Activated T-cell treated with anti-CD3 and anti-CD28 coated beads for 48 hours (primary cell): ENCODE measurements around the gene ITGA4.
A peak's percentile ranks its signal among the peaks of the same experiment; 100 is the strongest.

Source experiments
- DNase-seq: peaks from one replicate; pipeline ENCODE4 v3.0.0-alpha.2; 2020; ENCODE audit warnings: low read depth

ITGA4 gene

DNA sequence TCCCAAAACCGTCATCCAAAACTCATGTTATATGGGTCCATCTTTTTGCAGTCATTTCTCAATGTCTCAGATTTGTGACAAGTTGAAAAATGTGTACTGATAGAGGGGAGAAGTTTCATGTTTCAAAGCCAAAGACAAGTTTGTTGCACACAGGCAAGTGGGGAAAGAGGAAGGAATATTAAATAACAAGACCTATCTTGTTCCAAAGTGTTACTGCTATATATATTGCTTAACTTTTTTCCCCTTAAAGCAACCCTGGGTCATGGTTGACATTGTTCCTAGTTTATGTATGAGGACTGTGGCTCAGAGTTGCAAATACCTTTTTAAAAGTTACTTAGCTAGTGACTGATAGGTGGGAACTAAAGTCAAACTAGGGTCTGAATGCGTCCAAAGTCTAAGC, 1.7 kb downstream of the ITGA4 start:
- no peak for DNase-seq

DNA sequence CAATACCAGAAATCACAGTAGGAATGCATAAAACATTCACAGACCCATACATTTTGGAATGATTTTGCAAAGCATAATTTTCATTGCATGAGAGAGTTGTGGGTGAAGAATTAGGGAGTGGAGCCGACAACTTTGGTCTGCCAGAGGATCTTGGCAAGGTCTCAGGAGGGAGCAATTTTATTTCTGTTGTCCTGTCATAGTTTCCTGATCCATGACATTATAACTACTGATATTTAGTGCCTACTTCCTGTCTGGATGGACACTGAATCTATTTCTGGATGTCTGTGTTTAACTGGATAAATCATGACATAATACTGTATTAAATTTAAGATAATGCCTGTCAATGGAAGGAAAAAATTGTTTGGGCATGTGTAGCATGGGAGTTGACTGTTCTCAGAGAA, 2.4 kb downstream of the ITGA4 start:
- DNase-seq, result no peak

DNA sequence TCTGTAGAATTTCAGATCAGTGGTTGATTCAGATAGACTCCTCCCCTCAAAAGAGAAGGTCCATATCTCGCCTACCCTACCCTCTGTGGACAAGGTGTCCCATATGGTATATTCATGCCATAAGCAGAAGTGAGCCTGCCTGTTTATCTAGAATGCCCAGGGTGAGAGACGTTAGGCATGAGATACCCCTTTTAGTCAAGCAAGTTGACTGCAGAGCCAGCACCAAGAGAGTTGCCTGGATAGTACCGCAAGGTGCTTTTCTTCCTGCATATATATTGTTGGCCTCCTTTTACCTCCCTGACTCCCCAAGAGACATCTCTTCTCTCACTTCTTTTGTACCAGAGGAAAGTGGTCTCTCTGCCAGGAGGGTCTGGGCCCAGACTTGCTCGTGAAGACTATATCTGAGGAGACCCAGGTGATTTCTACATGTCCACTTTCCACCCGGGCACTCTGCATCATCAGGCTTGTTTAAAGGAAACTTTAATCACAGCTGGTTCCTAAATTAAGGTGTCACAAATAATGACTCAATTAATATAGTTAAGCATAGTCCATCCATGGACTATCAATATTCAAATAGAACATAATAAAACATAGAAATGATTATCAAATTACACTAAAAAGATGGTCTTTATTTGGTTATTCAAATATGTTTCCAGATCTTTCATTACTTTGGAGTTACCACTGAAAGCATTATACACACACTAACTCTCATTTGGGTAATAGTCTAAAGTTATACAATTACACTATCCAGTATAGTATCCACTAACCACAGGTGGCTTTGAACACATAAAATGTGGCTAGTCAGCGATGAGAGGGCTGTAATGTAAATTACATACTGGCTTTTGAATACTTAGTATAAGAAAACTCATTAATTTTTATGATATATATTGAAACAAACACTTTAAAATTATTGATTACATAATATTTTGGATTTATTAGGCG, 4.1 kb downstream of the ITGA4 start:
- no peak for DNase-seq

DNA sequence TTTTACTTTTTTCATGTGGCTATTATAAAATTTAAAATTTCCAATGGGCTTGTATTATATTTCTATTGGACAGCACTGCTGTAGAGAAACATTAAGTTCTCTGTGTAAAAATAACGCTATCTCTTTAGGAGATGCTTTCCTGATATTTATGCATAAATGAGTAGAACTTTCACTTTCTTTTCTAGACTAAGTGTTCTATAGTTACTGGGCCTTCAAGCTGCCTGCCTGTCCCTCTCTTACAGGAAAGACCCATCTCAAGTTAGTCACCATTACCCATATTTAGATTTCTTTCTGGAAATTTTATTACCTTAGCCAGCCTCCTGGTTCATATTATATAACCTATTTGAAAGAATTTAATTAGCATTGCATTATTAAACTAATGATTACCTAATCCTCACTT, 4.8 kb downstream of the ITGA4 start:
- DNase-seq, result no peak

DNA sequence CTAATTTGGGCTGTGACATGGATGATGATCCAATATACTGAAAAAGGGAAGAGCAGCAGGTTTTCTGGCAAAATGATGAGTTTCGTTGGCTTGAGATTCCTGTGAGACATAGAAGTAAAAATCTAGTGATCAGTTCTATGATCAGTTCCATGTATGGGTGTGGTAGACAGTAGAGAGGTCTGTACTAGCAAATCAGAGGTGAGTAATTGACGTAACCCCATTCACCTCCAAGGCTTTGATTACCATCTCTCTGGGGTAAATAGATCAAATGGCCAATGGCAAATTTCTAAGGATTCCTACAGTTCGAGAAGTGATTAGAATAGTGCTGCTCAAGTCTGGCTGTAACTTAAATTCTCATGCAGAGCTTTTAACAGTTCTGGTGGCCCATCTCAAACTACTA, 6.4 kb downstream of the ITGA4 start:
- no peak for DNase-seq

DNA sequence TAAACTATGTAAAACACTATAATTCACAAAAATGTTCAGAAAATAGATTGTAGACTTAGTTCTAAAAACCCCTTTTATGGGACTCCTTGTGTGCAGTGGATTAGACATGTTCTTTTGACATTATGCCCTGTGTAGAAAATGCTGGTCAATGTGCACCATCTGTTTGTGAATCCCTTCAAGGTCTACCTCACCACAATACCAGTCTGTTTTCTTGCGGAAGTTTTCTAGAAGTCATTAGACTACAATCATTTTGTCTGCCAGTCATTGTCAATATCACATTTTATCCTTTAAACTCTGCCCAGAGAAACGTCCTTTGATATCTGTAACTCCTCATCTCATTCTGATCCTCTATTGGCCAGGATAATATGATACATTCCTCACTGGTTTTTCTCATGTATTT, 7.8 kb downstream of the ITGA4 start:
- no peak for DNase-seq

DNA sequence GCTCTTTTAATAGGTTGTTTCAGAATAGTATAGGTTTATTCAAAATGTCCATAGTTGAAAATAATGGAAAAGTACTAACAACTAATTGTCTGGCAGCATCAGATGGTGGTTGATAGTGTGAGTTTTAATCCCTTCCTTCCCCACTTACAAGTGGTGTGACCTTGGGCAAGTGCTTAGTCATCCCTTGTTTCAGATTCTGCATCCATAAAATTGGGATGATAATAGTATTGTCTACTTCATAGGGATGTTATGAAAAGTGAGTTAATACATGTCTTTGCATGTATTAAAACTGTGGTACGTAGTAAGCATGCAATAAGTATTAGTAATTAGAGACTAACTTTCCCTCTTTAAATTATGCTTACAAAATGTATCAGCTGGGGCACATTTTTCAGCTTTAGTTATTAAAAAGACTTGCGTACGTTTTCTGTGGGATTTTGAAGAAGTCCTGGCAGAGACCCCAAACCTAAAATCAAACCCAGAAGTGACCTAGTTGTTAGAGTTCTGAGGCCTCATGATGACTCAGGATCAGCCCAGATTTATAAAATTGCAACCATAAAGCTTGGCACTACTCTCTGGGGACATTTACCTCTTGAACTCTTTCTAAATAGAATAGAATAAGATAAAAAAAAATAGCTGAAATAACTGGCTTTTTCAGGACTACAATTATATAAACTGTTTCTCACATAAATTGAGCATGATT, 8.6 kb downstream of the ITGA4 start:
- DNase-seq, result no peak

DNA sequence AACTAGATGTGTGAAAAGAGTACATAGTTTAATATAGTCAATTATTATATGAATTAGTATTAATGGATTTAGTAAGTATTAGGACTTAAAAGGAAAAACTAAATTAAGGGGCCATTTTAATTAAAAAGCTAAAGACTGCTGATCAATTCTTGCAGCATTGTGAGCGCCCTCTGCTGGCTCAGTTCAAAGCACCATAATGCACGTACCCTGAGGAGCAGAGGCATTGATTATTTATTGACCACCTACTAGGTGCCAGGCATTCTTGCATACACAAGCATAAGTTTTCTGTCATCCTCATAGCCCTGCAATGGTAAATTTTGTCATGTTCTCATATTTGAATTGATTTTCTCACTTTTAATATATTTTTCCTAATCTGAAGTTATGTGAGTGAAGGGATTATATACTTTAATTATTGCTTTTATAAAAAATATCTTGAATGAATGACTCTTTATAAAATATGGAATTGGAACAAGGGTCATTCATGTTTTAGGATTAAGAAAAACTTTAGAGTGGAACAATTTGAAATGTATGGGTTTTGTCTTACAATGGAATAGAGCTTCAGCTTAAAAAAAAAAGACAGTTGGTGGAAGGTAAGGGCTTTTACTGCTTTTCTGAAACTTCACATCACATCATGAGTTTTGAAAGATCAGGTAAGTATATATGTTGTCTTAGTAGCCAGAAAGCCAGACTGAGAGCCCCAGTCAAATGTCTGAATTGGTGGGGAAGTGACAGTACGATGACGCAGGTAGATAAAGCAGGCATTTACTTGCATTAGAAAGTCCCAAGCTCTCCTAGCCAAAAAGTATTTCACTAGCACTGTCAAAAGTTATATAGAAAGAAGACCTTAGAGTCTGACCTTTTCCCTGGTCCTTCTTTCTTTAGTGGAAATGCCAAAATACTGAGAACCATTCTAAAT, 9.7 kb downstream of the ITGA4 start:
- peak; percentile 64 for DNase-seq

DNA sequence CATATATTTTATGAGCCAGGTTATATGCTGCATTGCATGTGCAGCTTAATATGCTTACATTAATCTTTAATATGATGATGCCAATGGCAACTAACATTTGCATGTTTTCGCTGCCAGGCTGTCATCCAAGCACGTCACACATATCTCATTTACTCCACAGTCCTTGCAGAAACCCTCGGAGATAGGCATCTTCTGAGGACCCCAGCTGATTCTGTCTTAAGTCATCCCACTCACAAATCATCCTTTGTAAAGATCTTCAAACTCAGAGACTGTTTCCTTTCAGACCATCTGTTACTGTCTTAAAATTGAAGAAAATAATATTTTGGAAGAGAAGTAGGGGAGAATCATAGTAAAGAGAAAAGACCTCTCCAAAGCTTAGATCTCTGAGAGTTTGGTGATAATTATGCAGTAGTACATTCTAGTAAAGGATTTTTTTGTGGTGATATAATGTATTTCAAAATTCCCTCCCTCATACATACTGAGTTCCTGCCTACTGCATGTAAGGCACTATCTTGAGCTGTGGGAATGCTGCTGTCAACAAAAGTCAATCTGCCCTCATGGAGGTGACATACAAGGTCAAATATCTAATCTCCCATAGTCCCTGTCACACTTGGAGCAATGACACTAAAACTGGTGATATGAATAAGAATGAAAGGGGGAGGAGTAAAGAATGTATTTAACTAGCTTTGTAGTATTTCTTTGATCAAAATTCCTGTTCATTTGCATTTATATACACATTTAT, 11.0 kb downstream of the ITGA4 start:
- no peak for DNase-seq

DNA sequence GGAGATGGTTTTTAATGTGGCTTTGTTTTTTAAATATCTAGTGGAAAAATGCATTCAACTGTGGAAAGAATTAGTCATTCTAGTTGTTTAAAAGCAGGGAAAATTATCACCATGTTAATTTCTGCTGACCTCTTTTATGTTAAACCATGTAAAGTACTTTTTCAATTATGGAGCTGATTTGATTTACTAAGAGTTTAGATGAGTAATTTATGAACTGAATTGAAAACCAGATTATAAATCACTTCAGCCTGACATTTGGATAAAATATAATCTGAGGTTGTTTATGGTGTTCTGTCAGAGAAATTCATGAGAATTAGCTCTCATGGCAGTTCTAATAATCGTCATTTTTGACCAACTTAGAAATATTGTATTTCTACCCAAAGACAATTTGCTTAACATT, 11.6 kb downstream of the ITGA4 start:
- no peak for DNase-seq

DNA sequence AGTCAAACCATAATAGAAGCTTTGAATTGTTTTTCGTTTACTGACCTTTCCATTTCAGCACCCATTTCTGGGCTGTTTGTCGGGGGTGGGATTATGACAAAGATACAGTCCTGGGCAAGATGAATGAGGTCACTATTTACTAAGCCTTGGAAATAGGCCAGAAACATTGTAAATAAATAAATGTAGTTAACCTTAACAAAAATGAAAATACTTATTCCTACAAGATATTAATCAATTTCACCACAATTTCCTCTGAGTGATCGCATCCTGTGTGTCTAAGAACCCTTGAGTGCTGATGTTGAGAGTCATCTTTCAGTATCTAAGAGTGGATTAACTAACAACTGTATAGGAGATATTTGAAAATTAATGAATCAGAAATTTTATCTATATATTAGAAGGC, 14.0 kb downstream of the ITGA4 start:
- no peak for DNase-seq

DNA sequence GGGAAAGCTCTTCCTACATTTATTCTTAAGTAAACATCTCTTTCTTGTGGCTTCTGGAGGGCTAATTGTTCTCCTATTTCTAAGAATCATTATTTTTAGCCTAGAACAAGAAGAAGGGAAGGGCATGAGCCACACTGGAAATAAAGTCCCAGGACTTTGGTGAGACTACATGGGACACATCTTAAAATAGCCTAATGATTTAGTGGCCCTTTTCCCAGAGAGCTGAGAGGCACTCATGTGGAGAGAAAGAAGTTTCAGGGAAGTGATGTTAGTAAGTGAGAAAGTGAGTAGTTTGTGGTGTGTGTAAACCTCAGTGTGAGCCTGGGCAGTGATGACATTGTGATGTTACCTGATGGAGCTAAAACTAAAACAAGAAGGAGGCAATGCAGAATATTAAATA, 14.6 kb downstream of the ITGA4 start:
- no peak for DNase-seq

DNA sequence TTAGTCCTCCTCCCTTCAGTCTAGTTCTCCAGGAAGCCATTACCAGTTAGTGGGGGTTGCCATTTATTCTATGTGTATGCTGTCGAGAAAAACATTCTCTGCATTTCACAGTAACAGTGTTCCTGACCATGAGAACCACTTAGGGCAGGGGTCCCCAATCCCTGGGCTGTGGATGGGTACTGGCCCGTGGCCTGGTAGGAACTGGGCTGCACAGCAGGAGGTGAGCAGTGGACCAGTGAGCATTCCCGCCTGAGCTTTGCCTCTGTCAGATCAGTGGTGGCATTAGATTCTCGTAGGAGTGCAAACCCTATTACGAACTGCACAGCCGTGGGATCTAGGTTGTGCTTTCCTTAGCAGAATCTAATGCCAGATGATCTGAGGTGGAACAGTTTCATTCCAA, 15.8 kb downstream of the ITGA4 start:
- DNase-seq, result no peak

DNA sequence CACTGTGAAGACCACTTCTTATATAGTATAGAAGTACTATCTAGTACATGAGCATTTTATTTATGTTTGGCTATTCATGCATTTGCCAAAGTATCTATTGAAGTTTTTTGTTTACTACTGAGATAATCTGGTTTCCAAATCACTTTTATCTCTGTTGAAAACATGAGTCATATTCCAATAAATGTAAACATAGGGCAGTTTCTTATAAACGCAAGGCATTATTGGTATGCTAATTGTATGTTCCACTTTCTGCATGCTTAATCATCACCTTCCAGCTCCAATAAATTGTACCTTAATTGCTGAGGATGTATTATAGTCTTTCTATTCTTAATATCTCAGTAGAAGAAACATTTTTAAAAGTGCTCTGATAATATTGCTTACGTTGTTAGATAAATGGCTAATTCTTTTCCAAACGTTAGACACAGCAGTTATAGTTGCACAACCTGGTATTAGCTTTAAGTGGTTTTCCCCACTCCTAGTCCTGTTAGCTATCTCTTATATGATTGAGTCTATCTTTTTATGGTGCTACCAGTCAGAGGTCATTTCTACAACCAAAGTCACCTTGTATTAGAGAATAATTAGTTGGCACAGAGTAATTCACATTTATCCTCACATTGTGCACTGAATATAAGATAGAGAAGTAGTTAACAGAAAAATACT, 17.2 kb downstream of the ITGA4 start:
- no peak for DNase-seq

DNA sequence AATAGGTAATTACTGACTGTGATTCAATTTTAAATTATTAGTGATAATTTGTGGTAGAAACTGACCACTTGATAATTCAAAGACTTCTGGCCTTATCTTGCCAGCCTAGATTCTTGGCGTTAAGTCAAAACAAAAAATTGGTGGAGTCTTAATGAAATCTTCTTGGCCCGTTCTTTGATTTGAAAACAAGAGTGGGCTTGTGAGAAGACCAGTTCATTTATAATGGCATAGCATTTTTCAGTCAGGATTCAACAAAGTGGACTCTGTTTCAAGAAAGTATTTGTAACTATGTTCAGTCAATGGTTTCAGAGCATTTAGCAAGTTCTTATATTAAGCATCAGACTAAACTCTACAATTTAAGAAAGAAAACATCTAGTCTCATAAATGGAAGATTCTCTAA, 26.0 kb downstream of the ITGA4 start:
- DNase-seq, result no peak

DNA sequence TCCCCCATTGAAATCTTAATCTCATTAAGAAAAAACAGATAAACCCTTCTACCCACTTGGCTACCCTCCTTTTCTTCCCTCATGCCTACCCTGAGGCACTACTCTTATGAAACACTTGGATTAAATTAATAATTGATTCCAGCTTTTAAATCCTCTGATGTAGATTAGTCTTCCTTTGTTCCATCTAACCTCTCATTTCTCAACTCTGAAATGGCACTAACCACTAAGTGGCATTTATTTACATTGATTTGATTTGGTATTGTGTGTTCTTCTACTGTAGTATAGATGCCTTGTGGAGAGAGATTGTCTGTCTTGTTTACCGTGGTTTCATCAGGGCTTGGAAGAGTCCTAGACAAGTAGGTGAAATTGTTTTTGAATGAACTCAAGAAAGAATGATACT, 26.7 kb downstream of the ITGA4 start:
- no peak for DNase-seq

DNA sequence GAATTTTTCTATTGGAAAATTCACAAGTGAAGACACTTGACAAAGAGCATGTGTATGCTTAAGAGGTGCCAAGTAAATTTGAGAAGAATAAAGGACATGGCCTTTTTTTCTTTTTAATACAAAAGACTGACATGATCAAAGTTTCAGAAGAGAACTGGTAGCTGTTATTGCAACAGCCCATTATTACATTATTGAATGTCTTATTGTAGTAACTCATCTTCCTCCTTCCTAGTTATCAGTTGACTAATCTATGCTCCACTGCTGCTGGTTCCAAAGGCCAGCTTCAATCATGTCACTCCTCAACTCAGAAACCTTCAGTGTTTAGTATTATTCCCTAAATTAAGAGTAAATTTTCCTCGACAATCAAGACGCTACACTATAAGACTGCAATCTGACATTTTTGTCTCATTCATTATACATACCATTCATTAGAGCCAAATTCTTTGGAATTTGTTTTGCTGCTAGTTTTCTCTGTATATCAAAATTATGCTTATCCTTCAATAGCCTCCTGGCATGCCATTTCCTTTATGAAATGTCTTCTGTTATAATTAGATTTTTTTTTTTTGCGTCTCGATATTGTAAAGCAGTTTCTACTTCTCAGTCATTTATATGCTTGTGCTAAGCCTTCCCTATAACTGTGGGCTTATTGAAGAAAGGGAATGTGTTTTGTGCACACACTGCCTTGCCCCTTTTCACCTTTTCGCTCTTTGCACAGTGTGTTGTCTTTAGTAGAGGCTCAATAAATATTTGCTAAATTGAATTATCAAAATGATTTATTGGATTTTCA, 27.9 kb downstream of the ITGA4 start:
- no peak for DNase-seq

DNA sequence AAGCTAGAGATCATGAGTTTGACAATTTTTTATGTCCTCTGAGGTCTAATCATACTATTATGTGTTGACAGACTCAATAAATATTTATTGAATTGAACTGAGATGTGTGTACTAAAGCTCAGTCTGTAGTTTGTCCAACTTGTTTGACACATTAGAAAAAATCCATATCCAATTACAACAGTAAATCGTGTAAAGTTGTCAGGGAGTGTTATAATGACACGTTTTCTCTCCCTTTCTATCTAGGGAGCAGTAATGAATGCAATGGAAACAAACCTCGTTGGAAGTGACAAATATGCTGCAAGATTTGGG, 28.4 kb downstream of the ITGA4 start:
- no peak for DNase-seq

DNA sequence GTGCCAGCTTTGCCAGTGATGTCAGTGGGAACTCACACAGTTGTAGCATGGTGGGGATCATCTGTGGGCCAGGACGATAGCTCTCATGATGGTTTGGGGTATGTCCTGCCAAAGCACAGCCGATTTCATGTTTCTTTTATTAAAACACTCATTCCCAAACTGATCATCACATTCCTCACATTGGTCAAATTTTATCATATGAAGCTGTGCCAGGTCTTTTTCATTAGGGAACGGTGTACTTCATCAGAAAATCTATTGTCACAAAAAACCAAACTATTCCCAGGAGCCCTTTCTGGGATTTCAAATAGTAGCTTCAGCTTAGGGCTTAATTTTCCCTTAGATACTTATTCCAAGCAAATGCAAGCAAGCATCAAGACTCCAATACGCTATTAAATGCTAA, 42.0 kb downstream of the ITGA4 start:
- no peak for DNase-seq

DNA sequence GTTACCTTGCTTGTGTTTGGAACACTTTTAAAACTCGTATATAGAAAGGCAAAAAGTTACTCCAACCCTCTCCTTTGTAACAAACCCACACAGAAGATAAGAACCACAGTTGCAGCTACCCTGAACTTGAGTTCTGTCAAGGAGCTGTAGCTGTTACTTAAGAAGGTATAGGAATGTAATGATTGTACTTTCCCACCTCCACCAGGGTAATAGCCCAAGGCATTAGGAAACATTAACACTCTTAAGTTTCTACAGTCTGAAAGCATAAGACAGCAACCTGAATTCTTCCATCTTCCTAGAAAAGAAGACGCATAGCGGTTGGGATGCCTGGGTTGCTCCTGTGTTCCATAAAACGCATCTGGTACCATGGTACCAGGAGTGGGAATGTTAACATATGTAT, 43.0 kb downstream of the ITGA4 start:
- DNase-seq, result no peak

DNA sequence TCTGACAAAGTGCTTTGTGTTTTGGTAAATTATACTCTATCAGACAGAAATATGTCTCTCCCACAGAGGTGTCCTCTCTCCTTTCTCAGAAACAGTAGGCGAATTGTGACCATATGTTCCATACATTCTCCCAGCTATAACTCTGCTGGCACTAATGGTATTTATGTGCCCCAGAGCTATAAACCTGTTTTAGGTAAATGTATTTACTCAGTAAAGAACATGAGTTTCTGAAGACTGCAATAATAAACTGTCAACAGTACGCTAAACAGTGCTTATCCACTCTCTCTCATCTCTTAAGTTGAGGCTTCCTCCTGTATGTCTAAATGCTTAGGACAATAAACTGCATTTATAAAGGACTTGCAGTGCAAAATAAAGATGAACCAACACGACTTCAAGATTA, 58.5 kb downstream of the ITGA4 start:
- no peak for DNase-seq
